Right lobe of liver (tissue), 4 donors: Measurements from ENCODE around the gene STAT1.

Experiments
- CTCF ChIP-seq, 4 donors: fragments of 200-600 bp in 3 of 4; fragments of 450-650 bp in 1 of 4; IDR thresholded peaks; one replicate each; pipeline versions ENCODE4 v1.5.1 to v1.8.0; 2016 to 2022; ENCODE audit warnings: antibody characterized with exemption in 4 of 4, mild to moderate bottlenecking in 2 of 4
- POLR2A ChIP-seq: fragments of 450-650 bp; IDR thresholded peaks from one replicate; pipeline ENCODE4 v1.6.1; 2017; ENCODE audit warnings: antibody characterized with exemption, mild to moderate bottlenecking
- donor health status: DM: no; HTN: no; CAD: no.
- donor health status: DM: no; HTN: no; CAD: no.
- donor health status: DM: no; HTN: yes; CAD: no.

GRCh38 chr2:191001032-191001431, 12.9 kb downstream of the STAT1 start:
- TF ChIP-seq POLR2A (no peak), CTCF (IDR thresholded peaks at IDR 0.05) (no peak)
